Adipose tissue (tissue), 3 donors: ENCODE measurements around the gene PARD3. TPM values are rescaled to one million over a fixed set of nuclear protein-coding genes. Genes with fewer than 3 reads are reported as not detected.

ENCODE experiments used
- H3K27ac ChIP-seq: one replicate; pipeline ENCODE4 v1.5.1; 2013; ENCODE audit warnings: low read depth, low read length
- WGBS, 3 donors: extraction: QIAGEN DNeasy Blood & Tissue Kit; methylation state at CpG; one replicate each; pipeline ENCODE4 v1.1.7; 2013; 5-methylcytosine and 5-hydroxymethylcytosine counted together
- polyA plus RNA-seq, 3 donors: library from polyadenylated mRNA; stranded (reverse); fragments of 200-250 nt; gene quantifications; one replicate each; pipeline ENCODE4 v1.2.3, GENCODE V29; 2013
- donor health status: healthy with polysubstance abuse.
- donor health status: Bipolar disorder and iron deficiency.
- donor health status: healthy.

Gene PARD3
- polyA plus RNA-seq, 3 donors, result 11.2 to 20.6 (median 17.2) TPM

- WGBS, 3 donors, result 75 to 92% (median 81%) methylated on average over 7 of the region's 7 CpGs
- no peak overlapping the region for H3K27ac ChIP-seq
Measured at GRCh38 chr10:34228066-34228465, 587.0 kb downstream of the PARD3 start.

DNA sequence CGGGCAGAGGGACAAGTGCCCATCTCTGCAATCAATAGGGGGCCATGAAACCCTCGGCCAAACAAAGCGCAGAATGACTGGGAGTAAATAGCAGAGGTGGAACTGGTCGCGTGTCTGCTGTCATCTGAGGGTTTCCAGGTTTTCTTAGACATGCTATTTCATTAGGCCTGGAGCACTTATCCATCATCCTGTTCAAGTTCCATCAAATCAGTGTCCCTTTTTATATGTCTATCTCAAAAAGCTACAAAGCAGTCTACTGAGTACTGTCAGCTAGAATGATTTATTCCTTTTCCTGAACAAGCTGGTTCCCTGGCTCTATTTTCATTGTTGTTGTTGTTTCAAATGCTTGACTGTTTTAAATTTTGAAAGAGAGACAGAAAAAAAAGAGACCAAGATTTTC, 590.5 kb downstream of the PARD3 start:
- WGBS, 3 donors, result 73 to 94% (median 92%) methylated on average over 5 of the region's 5 CpGs
- H3K27ac ChIP-seq, result no peak overlapping the region

DNA sequence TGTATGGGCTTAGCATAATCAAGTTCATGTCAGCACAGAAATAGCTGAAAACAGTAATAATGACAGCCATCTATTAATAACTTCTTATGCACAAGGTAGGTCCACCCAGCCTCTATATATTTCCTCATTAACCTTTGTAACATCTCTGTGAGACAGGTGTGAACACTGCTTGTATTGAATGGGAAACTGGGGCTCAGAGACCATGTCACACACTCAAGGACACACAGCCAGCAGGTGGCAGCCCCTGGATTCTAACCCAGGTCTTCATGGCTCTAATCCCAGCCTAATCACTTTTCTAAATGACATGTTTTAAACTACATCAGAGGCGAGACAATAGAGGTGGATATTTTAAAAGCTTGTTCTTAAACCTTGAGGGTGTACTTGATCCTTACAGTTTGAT, 591.4 kb downstream of the PARD3 start:
- 70 to 86% (median 79%) methylated on average over 1 of the region's 1 CpG for WGBS, 3 donors
- no peak overlapping the region for H3K27ac ChIP-seq

GRCh38 chr10:34222359-34222758, 592.7 kb downstream of the PARD3 start:
- 92 to 97% (median 95%) methylated on average over 4 of the region's 4 CpGs for WGBS, 3 donors
- H3K27ac ChIP-seq, result no peak overlapping the region

DNA sequence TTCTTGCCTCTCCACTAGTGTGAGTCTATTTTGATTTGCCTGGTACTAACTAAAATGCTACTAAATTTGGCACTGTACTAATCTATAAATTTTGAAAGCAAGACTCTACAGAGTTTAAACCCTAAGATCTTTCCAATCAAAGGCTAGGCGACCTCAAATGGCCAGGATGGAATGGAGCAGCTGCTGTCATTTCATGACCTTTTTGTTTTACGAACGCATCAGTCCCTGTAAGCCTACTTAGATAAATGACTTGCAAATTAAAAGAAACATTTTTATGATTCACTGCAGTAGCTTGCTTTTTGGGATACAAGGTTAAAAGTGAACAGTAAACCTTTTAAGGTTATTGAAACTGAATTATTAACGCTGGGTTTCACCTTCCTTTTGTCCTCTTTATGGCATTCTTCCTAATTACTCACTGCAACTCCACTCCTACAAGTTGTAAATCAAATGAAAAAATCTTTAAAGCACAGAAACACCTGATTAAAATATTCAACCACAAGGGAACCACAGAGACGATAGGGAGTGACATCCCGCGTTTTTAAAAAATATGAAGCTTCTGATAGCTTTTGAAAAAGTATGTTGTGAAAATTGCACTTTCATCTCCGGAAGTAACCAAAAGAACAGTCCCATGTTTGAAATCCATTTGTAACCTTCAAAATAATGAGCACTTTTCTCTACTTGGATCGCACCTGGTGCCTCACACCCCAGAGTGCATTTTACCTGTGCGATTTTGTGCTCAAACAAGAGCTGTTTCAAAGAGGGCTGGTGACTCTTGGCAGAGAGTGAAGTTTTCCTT, 595.1 kb downstream of the PARD3 start:
- no peak overlapping the region for H3K27ac ChIP-seq
- 72 to 85% (median 81%) methylated on average over 10 of the region's 10 CpGs for WGBS, 3 donors

DNA sequence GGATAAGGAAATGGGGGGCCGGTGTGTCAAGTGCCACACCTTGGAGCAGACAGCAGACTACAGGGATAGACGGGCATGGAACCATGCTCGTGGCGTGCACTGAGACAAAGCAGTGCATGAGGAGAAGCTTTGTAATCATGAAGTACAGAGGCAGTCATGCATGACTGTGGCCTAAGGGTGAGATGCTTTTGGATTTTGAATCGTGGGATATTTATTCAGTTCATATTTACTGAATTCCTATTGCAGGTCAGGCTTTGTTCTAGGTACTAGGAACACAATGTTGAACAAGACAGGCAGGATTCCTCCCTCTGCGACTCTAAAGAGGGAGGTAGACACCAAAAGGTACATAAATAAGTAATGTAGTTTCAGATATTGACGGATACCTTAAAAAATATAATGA, 597.6 kb downstream of the PARD3 start:
- H3K27ac ChIP-seq, result no peak overlapping the region
- 83 to 93% (median 93%) methylated on average over 7 of the region's 7 CpGs for WGBS, 3 donors

GRCh38 chr10:34216348-34216945, 598.6 kb downstream of the PARD3 start:
- 65 to 95% (median 87%) methylated on average over 2 of the region's 2 CpGs for WGBS, 3 donors
- no peak overlapping the region for H3K27ac ChIP-seq

- H3K27ac ChIP-seq, result no peak overlapping the region
- 82 to 94% (median 93%) methylated on average over 5 of the region's 5 CpGs for WGBS, 3 donors
Measured at GRCh38 chr10:34213805-34214197, 601.3 kb downstream of the PARD3 start.

- no peak overlapping the region for H3K27ac ChIP-seq
- 63 to 96% (median 90%) methylated on average over 6 of the region's 6 CpGs for WGBS, 3 donors
Measured at GRCh38 chr10:34213193-34213804, 601.8 kb downstream of the PARD3 start.

- H3K27ac ChIP-seq, result no peak overlapping the region
- WGBS, 3 donors, result 84 to 87% (median 85%) methylated on average over 3 of the region's 3 CpGs
Measured at GRCh38 chr10:34207343-34207742, 607.8 kb downstream of the PARD3 start.

GRCh38 chr10:34206935-34207268, 608.2 kb downstream of the PARD3 start:
- H3K27ac ChIP-seq, result no peak overlapping the region
- 71 to 83% (median 80%) methylated on average over 1 of the region's 1 CpG for WGBS, 3 donors

GRCh38 chr10:34206078-34206934, 608.8 kb downstream of the PARD3 start:
- WGBS, 3 donors, result 92 to 96% (median 95%) methylated on average over 9 of the region's 9 CpGs
- no peak overlapping the region for H3K27ac ChIP-seq

- no peak overlapping the region for H3K27ac ChIP-seq
- WGBS, 3 donors, result 52 to 79% (median 57%) methylated on average over 5 of the region's 5 CpGs
Measured at GRCh38 chr10:34205452-34205851, 609.6 kb downstream of the PARD3 start.

DNA sequence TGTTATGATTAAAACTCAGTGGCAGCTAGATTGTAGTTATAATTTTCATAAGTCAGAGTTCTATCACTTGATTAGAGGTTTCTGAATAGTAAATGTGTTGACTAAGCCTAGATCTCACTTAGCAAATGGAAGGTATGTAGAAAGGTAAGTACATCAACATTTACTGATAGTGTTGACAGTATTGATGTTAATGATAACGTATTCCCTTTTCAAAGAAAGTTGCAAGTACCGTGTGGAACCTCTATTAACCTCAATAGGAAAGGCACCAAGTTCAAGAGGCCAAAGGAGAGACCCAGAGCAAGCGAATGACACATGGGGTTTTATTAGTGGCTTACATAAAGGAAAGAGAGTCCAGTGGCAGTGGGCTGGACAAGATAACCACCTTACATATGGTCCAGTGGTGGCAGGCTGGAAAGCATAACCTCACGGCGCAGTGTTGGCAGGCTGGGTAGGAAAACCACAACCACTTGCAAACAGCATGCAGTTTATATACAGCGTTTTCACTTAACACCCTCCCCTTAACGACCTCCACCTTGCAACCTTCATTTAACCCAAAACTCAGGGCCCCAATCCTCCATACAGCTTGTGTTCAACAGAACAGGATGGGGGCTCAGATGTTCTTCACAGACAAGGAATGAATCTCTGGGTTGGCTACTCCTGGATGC, 611.0 kb downstream of the PARD3 start:
- WGBS, 3 donors, result 76 to 94% (median 77%) methylated on average over 7 of the region's 7 CpGs
- no peak overlapping the region for H3K27ac ChIP-seq

DNA sequence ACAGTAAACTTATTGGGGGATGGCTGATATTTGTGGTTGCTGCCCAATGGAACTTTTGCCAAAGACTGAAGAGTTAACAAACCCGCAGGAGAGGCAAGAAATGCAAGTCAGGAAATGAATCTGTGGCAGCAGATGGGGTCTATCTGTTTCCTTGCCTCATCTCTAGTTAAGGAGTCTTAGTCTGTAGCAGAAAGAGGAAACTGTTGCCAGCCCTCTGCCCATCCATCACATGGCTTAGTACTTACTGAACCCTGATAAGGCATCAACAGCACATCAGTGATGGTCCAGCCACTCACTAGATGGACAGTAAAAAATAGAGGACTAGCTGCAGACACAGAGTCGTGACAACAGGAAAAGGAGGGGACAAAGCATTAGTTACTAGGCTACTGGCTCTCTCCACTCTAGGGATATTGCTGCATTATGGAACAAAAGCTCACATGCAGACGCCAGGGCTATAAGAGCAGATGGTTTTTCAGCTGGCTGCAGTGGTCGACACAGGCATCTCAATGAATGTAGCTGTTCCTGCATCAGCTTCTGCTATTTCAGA, 614.7 kb downstream of the PARD3 start:
- H3K27ac ChIP-seq, result no peak overlapping the region
- WGBS, 3 donors, result 16 to 45% (median 29%) methylated on average over 4 of the region's 4 CpGs

DNA sequence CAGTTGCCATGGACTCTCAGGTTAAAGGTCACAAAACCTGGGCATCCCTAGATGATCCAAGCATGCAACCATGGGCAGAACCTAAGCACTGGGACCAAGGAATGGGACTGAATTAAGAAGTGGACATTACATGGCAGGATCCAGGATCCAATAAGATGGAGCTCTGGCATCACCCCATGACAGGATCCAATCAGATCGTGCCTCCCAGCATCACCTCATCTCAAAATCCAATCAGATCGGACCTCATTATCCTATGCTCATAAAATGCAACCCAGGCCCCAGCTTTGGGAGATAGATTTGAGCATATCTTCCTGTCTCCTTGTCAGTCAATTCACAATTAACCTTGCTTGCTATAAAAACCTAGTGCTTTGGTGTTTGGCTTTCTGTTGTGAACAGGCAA, 616.1 kb downstream of the PARD3 start:
- 92 to 100% (median 98%) methylated on average over 2 of the region's 2 CpGs for WGBS, 3 donors

GRCh38 chr10:34196058-34196433, 619.0 kb downstream of the PARD3 start:
- 95 to 97% (median 96%) methylated on average over 3 of the region's 3 CpGs for WGBS, 3 donors
- no peak overlapping the region for H3K27ac ChIP-seq

More for the DNA sequence above, 616.1 kb downstream of the PARD3 start:
- H3K27ac ChIP-seq, result no peak overlapping the region
